B cell (primary cell): ENCODE data around the gene NUMB. TPM values are rescaled to one million over a fixed set of nuclear protein-coding genes. Genes with fewer than 3 reads are reported as not detected.

Source experiments
- polyA plus RNA-seq: library from polyadenylated mRNA; depleted of rRNA; stranded (reverse); fragments of >200 nt; gene quantifications from 2 replicates; pipeline ENCODE4 v1.2.3, GENCODE V29; 2012
- small RNA-seq: library from RNA; depleted of rRNA; stranded (forward); fragments of <200 nt; gene quantifications from one replicate; pipeline ENCODE3, GENCODE V24; 2012; ENCODE audit warnings: low replicate concordance, low read depth; ENCODE audit not compliant: insufficient read length
- total RNA-seq, 2 donors: library from RNA; stranded (reverse); fragments of 120-200 nt in 1 of 2; gene quantifications; 1 replicate in 1 of 2; 2 replicates in 1 of 2; pipeline versions ENCODE4 v1.2.3 to v1.2.4, GENCODE V29; 2013 to 2022

NUMB gene
- total and polyA plus RNA-seq, 2 donors (not counting 1 experiment from before 2014, with no cell fraction given): 63.4 to 102 TPM

Small RNA genes lying within 50 kb of the gene (small RNA-seq; reads per million reads assigned to genes)
- not detected for gene RNU6-419P

Other genes with a start within 250 kb of the NUMB start
- gene PAPLN, start 221.0 kb downstream of the NUMB start, total RNA-seq: 0.92 and 1.5 TPM in 2 replicates
- 0.69 and 1.2 TPM in 2 replicates for gene PAPLN, start 221.0 kb downstream of the NUMB start, polyA plus RNA-seq
- gene RIOX1, start 32.4 kb upstream of the NUMB start, total RNA-seq: 22.6 and 26.2 TPM in 2 replicates
- 5.7 and 8.9 TPM in 2 replicates for gene RIOX1, start 32.4 kb upstream of the NUMB start, polyA plus RNA-seq
- gene ACOT1, start 78.6 kb upstream of the NUMB start, total RNA-seq: 2.1 and 2.9 TPM in 2 replicates
- 1.6 and 2.6 TPM in 2 replicates for gene ACOT1, start 78.6 kb upstream of the NUMB start, polyA plus RNA-seq
- not detected in 2 replicates for gene HEATR4, start 100.4 kb upstream of the NUMB start, total RNA-seq
- gene HEATR4, start 100.4 kb upstream of the NUMB start, polyA plus RNA-seq: not detected in 2 replicates
- 6.9 and 8.3 TPM in 2 replicates for gene ACOT2, start 110.7 kb upstream of the NUMB start, total RNA-seq
- gene ACOT2, start 110.7 kb upstream of the NUMB start, polyA plus RNA-seq: 17.7 TPM in 2 replicates
- 0.42 and 0.83 TPM in 2 replicates for gene ACOT4, start 133.3 kb upstream of the NUMB start, total RNA-seq
- 0.12 and 0.19 TPM in 2 replicates for gene ACOT4, start 133.3 kb upstream of the NUMB start, polyA plus RNA-seq
- gene ACOT6, start 154.0 kb upstream of the NUMB start, total RNA-seq: not detected in 2 replicates
- not detected in 2 replicates for gene ACOT6, start 154.0 kb upstream of the NUMB start, polyA plus RNA-seq
- 6.3 and 10.7 TPM in 2 replicates for gene DNAL1, start 186.4 kb upstream of the NUMB start, total RNA-seq
- 2.0 and 2.5 TPM in 2 replicates for gene DNAL1, start 186.4 kb upstream of the NUMB start, polyA plus RNA-seq